Esophagus muscularis mucosa (tissue), 4 donors: ENCODE data around the gene SPSB2. TPM values are rescaled to one million over a fixed set of nuclear protein-coding genes. Genes with fewer than 3 reads are reported as not detected.
A peak's percentile ranks its signal among the peaks of the same experiment; 100 is the strongest.

ENCODE experiments used
- DNase-seq: peaks from one replicate; pipeline ENCODE4 v3.0.0-alpha.2; 2017; ENCODE audit errors: extremely low spot score
- H3K27ac ChIP-seq, 4 donors: fragments of 200-600 bp; sonication (generic); replicated peaks in 1 of 4; 1 replicate in 3 of 4; 2 replicates in 1 of 4; pipeline ENCODE4 v1.5.1; 2016 to 2019; ENCODE audit warnings: mild to moderate bottlenecking in 1 of 4
- H3K27me3 ChIP-seq, 4 donors: fragments of 200-600 bp; sonication (generic); one replicate each; pipeline versions ENCODE4 v1.5.1 to v1.6.0; 2016 to 2019
- H3K36me3 ChIP-seq, 4 donors: fragments of 200-600 bp; sonication (generic); one replicate each; pipeline ENCODE4 v1.5.1; 2016 to 2019
- H3K4me1 ChIP-seq, 4 donors: fragments of 200-600 bp; sonication (generic); one replicate each; pipeline ENCODE4 v1.5.1; 2016 to 2019
- H3K4me3 ChIP-seq, 4 donors: fragments of 200-600 bp; sonication (generic); 1 replicate in 2 of 4; 2 replicates in 2 of 4; pipeline ENCODE4 v1.5.1; 2016 to 2019; ENCODE audit warnings: mild to moderate bottlenecking in 4 of 4, moderate library complexity in 1 of 4
- H3K9me3 ChIP-seq, 4 donors: fragments of 200-600 bp; sonication (generic); 1 replicate in 3 of 4; 2 replicates in 1 of 4; pipeline ENCODE4 v1.5.1; 2016 to 2019
- CTCF ChIP-seq, 3 experiments: fragments of 200-600 bp in 2 of 3; fragments of 450-650 bp in 1 of 3; sonication (generic) in 2 of 3; IDR thresholded peaks; one replicate each; pipeline ENCODE4 v1.5.1; 2017 to 2019; ENCODE audit warnings: antibody characterized with exemption in 3 of 3, mild to moderate bottlenecking in 2 of 3, moderate library complexity in 1 of 3
- EP300 ChIP-seq: sonication (generic); formaldehyde crosslinking; IDR thresholded peaks from one replicate; pipeline ENCODE4 v1.6.1; 2017; ENCODE audit warnings: antibody characterized with exemption
- POLR2A ChIP-seq: fragments of 450-650 bp; IDR thresholded peaks from one replicate; pipeline ENCODE4 v1.6.1; 2017; ENCODE audit warnings: antibody characterized with exemption, moderate library complexity, mild to moderate bottlenecking, low read depth
- POLR2AphosphoS5 ChIP-seq, 2 donors: sonication (generic); formaldehyde crosslinking; IDR thresholded peaks; one replicate each; pipeline ENCODE4 v1.6.1; 2017; ENCODE audit warnings: antibody characterized with exemption in 2 of 2
- WGBS: methylation state at CpG from one replicate; pipeline ENCODE4 v1.1.5; 2018; 5-methylcytosine and 5-hydroxymethylcytosine counted together
- intact Hi-C: fragments of 100-400 bp; cut with DNase I; formaldehyde crosslinking; loops from one replicate; pipeline ENCODE4 v1.15.1; 2023
- total RNA-seq, 4 donors: library from RNA; depleted of rRNA; stranded (reverse); fragments of >200 nt; gene quantifications; one replicate each; pipeline versions ENCODE4 v1.1.0 to v1.2.1, GENCODE V29; 2016

SPSB2 gene
- total RNA-seq, 4 donors from 2014 or later: 4.2 to 10.8 (median 8.5) TPM

- H3K4me1 ChIP-seq: peaks cover 13 to 47% (median 41%) of the 10 kb centered on the region in 4 donors
- no peak for DNase-seq
- peak within 1 kb of the TSS; percentile 55 to 77 (median 69) for H3K27ac ChIP-seq
- H3K36me3 ChIP-seq: no peaks in the 10 kb centered on the region
- H3K9me3 ChIP-seq: no peaks in the 10 kb centered on the region
- peaks cover 0 to 38% (median 5%) of the 10 kb centered on the region in 4 donors for H3K27me3 ChIP-seq
- intact Hi-C loops: no loop called here
- H3K4me3 ChIP-seq: peak within 1 kb of the TSS; percentile 54 to 71 (median 58)
- WGBS: 3% methylated on average over 24 of the region's 28 CpGs
- no peak for TF ChIP-seq EP300
- TF ChIP-seq POLR2A: no peak
- TF ChIP-seq POLR2AphosphoS5 (IDR thresholded peaks at IDR 0.05): no peak
- TF ChIP-seq CTCF (IDR thresholded peaks at IDR 0.05): no peak
Measured at GRCh38 chr12:6821591-6822425, 51.3 kb downstream of the SPSB2 start, which contains the start of gene GPR162. TSS of gene GPR162 (plus strand) at chr12:6821821. CDS start at chr12:6823899, 2,078 bp downstream.

Other genes starting within 250 kb of the SPSB2 start
- gene LPAR5, start 237.3 kb downstream of the SPSB2 start, total RNA-seq: 1 to 10 TPM; 1.7 to 2.5 (median 1.8) TPM
- gene ACRBP, start 225.9 kb downstream of the SPSB2 start, total RNA-seq: 1 to 10 TPM in 3 of 4 donors, under 1 TPM in 1; 0.97 to 6.2 (median 2.6) TPM
- 10 to 100 TPM; 45.1 to 58.3 (median 49.9) TPM for gene ING4, start 210.2 kb downstream of the SPSB2 start, total RNA-seq
- gene ZNF384, start 183.9 kb downstream of the SPSB2 start, total RNA-seq: 10 to 100 TPM; 32.8 to 55.4 (median 41.0) TPM
- gene PIANP, start 172.5 kb downstream of the SPSB2 start, total RNA-seq: 1 to 10 TPM in 1 of 4 donors, under 1 TPM in 3; 0.42 to 1.8 (median 0.60) TPM
- 10 to 100 TPM; 51.9 to 71.8 (median 63.0) TPM for gene COPS7A, start 149.3 kb downstream of the SPSB2 start, total RNA-seq
- 100 to 1,000 TPM; 169 to 247 (median 214) TPM for gene MLF2, start 120.2 kb downstream of the SPSB2 start, total RNA-seq
- 100 to 1,000 TPM; 256 to 419 (median 338) TPM for gene PTMS, start 106.9 kb downstream of the SPSB2 start, total RNA-seq
- gene LAG3, start 100.8 kb downstream of the SPSB2 start, total RNA-seq: 1 to 10 TPM; 1.7 to 4.0 (median 2.9) TPM
- gene CD4, start 83.8 kb downstream of the SPSB2 start, total RNA-seq: 10 to 100 TPM in 2 of 4 donors, 1 to 10 TPM in 2; 6.6 to 16.2 (median 10.1) TPM
- 10 to 100 TPM in 2 of 4 donors, 1 to 10 TPM in 2; 3.7 to 12.1 (median 10.0) TPM for gene GPR162, start 51.5 kb downstream of the SPSB2 start, total RNA-seq
- gene P3H3, start 44.9 kb downstream of the SPSB2 start, total RNA-seq: 10 to 100 TPM; 16.4 to 30.7 (median 26.8) TPM
- 1 to 10 TPM in 1 of 4 donors, under 1 TPM in 3; 0.39 to 1.7 (median 0.46) TPM for gene GNB3, start 32.4 kb downstream of the SPSB2 start, total RNA-seq
- 1 to 10 TPM; 1.2 to 2.9 (median 1.5) TPM for gene CDCA3, start 22.0 kb downstream of the SPSB2 start, total RNA-seq
- 10 to 100 TPM; 49.8 to 68.7 (median 58.4) TPM for gene USP5, start 21.2 kb downstream of the SPSB2 start, total RNA-seq
- gene TPI1, start 5.8 kb downstream of the SPSB2 start, total RNA-seq: 100 to 1,000 TPM; 288 to 372 (median 355) TPM
- 10 to 100 TPM in 2 of 4 donors, 1 to 10 TPM in 2; 8.3 to 12.9 (median 11.0) TPM for gene LRRC23, start 31.5 kb upstream of the SPSB2 start, total RNA-seq
- 10 to 100 TPM; 28.7 to 49.7 (median 40.0) TPM for gene ENO2, start 41.3 kb upstream of the SPSB2 start, total RNA-seq
- 100 to 1,000 TPM in 2 of 4 donors, 10 to 100 TPM in 2; 72.2 to 163 (median 92.4) TPM for gene ATN1, start 54.7 kb upstream of the SPSB2 start, total RNA-seq
- not detected for gene RNU7-1, start 70.5 kb upstream of the SPSB2 start, total RNA-seq
- gene C12orf57, start 70.7 kb upstream of the SPSB2 start, total RNA-seq: 100 to 1,000 TPM; 307 to 437 (median 325) TPM
- 10 to 100 TPM in 3 of 4 donors, 1 to 10 TPM in 1; 9.1 to 16.9 (median 13.3) TPM for gene PTPN6, start 78.1 kb upstream of the SPSB2 start, total RNA-seq
- gene PHB2, start 97.4 kb upstream of the SPSB2 start, total RNA-seq: 100 to 1,000 TPM; 194 to 265 (median 233) TPM
- 10 to 100 TPM; 20.8 to 35.1 (median 26.3) TPM for gene EMG1, start 97.6 kb upstream of the SPSB2 start, total RNA-seq
- 10 to 100 TPM; 21.6 to 33.3 (median 26.2) TPM for gene LPCAT3, start 145.2 kb upstream of the SPSB2 start, total RNA-seq
- gene C1S, start 187.4 kb upstream of the SPSB2 start, total RNA-seq: 100 to 1,000 TPM; 454 to 549 (median 512) TPM
- gene C1R, start 219.1 kb upstream of the SPSB2 start, total RNA-seq: 100 to 1,000 TPM; 324 to 603 (median 572) TPM
- gene C1RL, start 235.9 kb upstream of the SPSB2 start, total RNA-seq: 100 to 1,000 TPM in 1 of 4 donors, 10 to 100 TPM in 3; 64.8 to 159 (median 88.2) TPM